GM18498 (cell line): Measurements from ENCODE around the gene ZCCHC18.
"Not testable (repeated sequence)": the region's sequence is repeated elsewhere in the genome, so short reads cannot be mapped to it uniquely, and the experiment has no call there.

Source experiments
- ATAC-seq: cut with Tn5 transposase; IDR thresholded peaks from one replicate; pipeline ENCODE4 v1.9.1; 2021; ENCODE audit warnings: mild to moderate bottlenecking, moderate library complexity; ENCODE audit not compliant: unreplicated experiment

Gene ZCCHC18

DNA sequence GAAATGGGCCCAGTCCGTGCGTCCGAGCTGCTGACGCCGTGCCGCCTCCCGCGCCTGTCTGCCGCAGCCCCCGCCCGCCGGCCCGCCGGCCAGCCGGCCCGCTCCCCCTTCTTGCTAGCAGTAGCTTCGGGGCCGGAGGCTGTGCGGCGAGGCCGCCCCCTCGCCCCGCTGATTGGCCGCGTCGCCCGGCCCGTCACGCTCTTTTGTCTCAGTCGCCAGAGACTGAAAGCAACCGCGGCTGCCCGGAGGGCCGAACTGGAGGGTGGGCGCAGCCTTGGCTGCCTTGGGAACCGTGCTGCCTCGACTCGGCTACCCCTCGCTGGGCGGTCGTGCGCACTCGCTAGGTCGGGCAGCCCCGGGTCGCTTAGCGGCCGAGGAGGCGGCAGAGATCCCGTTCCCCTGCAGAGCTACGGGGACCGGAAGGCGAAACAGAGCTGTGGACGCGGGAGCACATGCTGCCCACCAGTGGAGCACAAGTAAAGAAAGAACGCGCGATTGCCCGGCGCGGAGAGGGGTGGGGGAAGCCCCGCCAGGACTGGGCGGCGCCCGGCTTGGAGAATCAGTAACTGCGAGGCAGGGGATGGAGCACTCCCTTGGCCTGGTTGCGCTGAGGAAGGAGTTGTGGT lies at the start of gene ZCCHC18:
Gene ZCCHC18 (plus strand): TSS at position 198 of the 626 bp plus-strand sequence. CDS start 1,589 bp downstream, outside the sequence.
- peak; percentile 76 for ATAC-seq

DNA sequence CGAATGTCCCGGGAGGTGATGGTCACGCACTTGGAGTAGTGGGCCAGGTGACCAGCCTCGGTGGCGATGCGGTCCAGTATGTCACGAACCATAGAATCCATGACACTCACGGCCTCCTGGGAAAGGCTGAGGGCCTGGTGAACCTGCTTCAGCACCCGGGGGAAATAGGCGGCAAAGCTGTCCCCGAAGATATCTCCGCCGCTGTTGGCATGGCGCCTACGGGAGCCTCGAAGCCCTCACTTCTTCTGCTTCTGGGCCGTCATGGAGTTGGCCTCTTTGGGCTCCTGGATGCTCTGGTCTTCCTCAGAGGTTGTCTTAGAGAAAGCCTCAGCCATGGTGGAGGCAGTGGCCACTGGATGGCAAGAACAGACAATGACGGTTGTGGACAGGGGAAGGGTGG lies 49.7 kb upstream of the ZCCHC18 start:
- ATAC-seq = not testable (repeated sequence)

DNA sequence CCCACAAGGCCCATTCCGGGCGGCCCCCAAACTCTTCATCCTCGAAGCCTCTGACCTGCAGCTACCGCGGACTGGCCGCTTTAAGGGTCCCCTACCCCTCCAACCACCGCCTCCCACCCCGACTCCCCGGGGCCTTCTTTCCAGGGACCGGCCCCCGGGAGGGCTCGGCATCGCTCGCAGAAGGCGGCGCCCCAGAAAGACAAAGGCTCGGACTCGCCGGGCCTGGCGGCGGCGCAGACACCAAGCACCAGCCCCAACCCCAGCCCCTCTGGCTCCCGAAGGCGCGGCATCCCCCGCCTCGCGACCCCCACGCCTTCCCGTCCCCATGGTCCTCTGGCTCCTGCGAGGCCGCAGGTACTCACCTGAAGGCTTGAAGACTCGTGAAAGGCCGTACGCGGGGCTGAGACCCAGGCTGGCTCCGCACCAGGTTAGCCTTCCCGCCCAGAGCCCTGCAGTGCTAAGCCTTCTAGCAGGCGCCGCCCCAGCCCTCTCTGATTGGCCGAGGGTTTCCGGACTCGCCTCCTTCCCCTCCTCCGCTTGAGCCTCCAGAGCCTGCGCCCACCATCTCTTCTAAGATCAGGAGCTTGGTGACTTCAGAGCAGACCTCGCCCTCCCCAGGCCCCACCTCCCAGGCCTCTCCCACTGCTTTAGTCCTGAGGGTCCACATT lies 36.4 kb upstream of the ZCCHC18 start, which contains the start of gene TMSB15C:
Gene TMSB15C (minus strand): TSS at position 459 of the 668 bp plus-strand sequence.
- peak; percentile 100 for ATAC-seq

DNA sequence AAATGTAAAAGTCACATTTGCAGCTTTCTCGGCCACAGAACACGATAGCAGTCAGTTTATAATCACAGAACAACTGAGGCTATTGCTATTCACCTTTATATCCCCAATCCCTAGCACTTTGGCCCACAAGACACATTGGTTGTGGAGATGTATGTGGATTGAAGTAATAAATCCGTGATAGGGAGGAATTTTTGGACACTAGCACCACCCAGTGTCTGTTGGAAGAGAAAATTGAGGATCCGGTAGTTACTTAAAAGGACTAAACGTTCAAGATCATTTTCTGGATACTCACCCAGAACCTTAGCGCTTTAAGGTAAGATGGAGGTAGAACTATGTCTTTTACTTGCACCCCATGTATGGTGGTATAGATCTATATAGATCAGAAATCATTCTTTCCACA lies 34.5 kb upstream of the ZCCHC18 start:
- ATAC-seq = not testable (repeated sequence)

DNA sequence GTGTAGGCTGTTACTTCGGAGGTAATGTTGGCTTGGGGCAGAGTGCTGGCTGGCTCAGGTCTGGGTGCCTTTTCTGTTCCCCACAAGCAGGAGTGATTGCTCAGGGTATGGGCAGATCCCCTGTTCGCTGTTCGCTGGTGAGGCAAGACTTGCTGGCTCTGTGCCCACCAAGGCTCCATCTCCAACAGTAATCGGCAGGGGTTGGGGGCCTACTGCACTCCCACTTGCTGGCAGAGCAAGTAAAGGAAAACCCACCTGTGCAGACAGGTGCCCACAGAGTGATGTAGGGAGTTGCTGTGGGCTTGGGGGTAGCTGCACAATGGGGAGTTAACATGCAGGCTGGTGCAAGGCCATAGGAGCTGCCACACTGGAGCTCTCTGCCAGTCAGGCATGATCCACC lies 28.3 kb upstream of the ZCCHC18 start:
- ATAC-seq = no peak

DNA sequence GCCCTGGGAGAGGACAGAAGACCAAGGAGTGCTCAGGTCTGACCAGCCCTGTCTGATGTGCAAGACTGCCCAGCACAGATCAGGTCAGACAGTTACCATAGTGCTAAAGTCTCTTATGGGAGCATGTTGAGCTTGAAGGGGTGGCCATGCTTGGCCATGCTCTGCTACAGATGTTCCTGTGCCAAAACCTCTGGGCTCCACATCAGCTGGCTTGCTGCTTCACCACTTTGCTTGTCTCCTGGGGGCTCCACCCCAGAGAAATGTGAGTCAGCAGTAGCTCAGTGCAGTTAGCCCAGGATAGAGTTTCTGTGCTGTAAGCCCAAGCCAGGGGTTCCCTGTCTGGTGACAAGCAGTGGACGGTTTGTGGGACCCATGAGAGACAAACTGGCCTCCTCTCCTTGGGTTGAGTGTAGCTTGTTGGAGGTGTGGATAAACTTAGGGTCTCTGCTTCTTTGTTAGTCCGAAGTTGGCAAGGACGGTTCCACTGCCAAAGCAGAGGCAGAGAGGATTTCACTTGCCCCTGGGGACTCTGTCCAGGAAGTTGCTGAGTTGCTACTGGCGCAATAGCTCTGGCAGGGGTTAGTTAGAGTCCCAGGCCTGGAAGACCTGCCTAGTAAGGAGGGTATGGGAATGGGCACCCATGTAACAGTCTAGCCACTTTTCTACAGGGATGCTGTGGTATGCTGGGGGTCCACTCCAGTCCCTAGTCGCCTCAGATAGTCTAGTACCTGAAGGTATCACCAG lies 27.6 kb upstream of the ZCCHC18 start:
- ATAC-seq = no peak

DNA sequence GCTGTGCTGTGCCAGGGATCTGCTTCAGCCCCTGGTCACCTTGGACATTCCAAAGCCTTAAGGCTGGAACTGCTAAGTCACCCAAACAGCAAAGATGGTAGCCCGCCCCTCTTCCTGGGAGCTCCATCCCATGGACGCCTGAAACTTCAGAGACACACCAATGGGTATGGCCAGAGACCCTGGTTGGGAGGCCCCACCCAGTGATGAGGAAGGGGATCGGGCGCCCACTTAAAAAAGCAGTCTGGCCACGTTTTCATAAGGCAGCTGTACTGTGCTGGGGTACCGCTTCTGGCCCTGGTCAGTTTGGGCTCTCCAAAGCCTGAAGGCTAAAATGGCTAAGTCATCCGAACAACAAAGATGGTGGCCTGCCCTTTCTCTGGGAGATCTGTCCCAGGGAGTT lies 26.8 kb upstream of the ZCCHC18 start:
- ATAC-seq = no peak

DNA sequence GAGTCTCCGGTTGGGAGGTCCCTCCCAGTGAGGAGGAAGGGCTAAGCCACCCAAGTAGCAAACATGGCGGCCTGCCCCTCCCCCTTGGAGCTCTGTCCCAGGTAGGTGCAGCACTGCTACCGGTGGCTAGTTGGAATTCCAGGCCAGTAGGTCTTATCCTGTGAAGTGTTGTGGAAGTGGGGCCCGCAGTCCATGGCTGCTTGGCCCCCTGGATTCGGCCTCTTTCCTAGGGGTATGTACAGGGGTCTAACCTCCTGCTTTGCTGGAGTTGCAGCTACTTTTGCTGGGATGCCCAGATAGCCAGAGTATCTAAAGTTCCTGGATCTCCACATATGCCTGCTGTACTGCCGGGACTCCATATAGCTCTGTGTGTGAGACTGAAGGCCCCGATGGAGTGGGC lies 26.4 kb upstream of the ZCCHC18 start:
- no peak for ATAC-seq

DNA sequence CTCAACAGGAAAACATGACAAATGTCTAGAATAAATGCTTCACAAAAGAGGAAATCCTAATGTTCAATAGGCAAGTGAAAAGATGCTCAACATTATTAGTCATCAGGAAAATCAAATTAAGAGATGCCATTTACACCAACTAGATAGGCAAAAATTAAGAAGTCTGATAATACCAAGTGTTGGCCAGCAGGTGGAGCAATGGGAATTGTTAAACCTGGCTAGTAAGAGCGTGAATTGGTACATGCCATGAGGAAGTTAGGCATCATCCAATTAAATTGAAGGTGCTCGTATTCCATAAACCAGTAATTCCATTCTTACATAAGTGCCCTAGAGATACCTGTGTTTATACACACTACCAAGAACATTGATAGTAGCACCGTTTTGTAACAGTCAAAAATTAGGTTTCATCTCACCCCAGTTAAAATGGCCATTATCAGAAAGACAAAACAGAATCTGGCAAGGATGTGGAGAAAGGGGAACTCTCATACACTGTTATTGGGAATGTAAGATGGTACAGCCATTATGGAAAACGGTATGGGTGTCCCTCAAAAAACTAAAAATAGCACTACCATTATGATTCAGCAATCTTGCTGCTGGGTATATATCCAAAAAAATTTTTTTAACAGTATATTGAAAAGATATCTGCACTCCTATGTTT lies 14.0 kb upstream of the ZCCHC18 start:
- no peak for ATAC-seq

DNA sequence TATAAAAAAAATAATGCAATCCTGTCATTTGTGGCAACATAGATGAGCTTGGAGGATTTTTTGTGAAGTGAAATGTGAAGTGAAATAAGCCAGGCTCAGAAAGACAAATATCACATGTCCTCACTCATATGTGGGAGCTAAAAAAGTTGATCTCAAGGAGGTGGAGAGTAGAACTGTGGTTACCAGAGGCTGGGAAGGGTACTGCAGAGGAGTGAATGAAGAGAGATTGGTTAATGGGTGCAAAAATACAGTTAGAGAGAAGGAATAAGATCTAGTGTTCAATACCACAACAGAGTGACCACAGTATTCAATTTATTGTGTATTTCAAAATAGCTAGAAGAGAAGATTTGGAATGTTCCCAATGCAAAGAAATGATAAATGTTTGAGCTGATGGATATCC lies 13.4 kb upstream of the ZCCHC18 start:
- no peak for ATAC-seq

DNA sequence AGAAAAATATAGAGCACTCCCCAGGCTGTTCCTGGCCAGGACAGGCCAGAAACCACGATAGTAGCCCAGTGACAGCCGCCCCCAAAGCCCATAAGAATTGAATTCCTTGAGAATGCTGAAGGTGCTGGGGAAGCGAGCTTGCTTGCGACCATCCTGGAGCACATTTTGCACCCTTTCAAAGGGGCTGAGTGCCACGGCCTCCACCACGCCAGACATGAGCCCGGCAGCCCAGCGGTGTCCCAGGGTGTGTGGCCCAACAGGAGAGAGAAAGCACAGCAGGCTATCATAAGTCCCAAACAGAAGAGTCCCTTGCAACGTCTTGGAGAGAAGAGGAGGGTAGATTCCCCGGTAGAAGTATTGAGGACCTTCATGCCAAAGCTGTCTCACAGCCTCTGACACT lies 7.6 kb upstream of the ZCCHC18 start:
- ATAC-seq = no peak

DNA sequence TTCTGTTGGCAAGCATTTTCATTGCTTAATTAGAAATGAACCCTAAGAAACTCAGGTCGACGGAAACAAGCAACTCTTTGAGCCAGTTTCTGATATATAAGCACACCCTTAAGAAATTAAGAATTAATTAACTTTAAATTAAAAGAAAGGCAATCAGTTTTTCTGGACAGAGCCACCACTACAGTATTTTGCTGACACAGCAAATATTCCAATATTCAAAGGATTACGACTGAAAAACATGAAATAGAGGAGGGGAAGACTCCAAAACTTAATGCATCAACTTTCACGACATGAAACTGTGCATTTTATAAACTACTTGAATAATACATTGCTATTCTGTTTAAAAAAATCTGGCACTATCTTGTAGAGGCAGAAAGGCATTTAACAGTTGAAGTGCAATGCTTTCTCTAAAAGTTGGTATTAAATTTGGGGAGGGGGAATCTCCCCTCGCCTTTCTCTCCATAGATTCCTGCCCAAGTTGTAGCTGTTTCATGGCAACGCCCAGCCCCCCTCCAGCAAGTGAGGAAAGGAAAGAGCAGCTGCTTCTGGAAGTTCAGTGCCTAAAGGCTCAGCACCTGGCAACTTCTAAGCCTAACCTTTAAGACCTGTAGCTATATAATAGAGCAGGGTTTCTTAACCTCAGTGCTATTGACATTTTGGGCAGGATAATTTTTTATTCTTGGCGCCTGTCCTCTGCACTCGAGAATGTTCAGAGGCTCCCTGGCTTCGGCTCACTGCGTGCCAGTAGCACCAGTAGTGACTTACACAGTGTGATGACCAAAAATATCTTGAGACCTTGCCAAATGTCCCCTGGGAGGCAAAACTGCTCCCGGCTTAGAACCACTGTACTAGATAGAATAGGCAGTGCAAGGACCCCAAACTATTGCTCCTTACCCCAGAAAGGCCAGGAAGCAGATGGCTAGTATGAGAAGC lies 6.7 kb upstream of the ZCCHC18 start:
- ATAC-seq = no peak

DNA sequence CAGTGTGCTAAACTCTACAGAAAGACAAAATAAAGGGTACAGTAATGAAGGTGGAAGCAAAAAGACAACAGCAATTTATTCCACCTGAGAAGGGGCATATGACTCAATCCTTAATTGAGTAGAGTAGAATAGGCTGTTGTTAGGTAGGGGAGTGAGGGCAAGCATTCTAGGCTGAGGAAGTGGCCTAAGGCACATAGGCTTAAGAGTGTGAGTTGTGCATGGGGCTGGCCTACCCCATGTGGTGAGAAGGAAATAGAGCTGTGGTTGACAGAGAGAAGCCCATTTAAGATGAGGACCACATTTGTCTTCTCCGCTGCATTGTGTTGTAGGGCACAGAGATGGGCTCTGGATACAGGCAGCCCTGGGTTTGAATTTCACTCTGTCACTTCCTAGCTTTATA lies 3.4 kb upstream of the ZCCHC18 start:
- no peak for ATAC-seq

DNA sequence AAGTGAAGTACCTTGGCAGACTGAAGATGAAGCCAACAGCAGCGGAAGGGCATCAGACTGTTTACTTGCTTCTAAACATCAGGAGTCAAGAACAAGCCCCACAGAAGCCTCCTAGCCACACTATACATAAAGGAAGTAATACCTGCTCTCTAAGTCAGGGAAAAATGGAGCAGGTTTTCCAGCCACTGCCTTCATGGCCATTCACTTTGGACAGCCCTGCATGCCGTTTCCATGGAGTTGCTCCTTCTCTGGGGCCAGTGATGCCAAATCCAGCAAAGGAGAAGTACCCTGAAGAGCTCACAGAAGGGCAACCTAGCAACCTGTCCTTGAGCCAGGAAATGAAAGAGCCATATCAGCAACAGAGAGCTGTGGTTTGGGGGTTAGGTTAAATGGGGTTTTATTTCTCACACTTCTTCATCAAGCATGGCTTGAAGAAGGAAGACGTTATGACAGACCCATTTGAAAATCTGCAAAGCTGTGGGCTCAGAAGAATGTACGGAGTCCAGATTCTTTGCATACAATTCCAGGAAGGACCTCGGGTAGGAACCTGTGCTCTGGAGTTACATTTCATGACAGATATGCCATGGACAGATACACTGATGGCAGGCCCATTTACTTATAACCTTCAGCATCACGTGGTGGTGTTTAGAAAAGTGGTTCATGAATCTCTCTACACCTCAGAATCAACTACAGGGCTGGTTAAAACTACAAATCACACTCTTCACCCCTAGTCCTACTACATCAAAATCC lies 1.7 kb upstream of the ZCCHC18 start:
- peak; percentile 61 for ATAC-seq

DNA sequence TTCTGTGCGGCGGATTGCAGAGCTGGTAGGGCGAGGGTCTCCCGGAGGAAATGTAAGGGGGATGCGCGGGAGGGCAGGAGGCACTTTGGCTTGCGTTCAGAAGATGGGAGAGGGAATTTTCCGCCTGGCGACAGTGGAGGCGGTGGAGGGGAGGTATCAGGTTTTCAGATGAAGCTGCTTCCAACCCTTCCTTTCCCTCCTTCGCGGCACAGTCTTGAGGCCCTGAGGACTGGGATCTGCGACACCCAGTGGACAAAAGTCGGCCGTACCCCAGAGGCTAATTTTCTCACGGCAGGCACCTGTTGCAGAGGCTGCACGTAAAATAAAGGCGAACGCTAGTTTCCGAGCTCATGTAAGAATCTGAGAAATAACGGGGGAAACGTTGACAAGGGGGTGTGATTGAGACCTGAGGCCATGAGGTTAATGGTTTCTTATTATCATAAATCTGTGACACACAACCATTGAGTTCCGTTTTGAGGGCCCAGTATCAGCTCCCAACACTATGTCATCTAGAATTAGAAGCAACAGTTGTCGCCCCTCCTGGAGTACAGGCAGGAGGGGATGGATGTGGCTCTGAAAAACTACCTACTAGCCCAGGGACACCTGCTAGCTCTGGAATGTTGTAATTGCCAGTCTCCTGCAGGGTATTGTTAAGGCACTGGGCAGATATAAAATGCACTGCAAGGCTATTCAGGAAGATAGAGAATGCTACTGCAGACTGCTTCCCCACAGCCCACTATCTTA lies 1.1 kb downstream of the ZCCHC18 start:
- ATAC-seq = peak; percentile 47

DNA sequence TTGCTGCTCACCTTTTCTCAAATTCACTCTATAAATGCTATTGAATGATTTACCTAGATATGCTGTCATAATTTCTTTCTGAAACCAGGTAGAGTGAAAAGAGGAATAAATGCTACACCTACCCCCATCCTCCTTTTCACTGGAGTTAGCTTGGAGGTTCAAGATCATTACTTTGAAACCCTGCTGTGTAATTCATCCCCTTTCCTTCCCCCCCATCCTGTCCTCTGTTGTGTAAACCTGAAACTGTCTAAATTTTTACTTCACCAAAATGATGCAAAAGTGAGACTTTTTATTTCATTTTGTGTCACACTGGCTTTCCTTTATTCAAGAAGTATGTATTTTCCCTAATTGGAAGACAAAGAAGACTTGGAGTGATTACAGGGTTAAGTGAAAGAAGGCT lies 5.4 kb downstream of the ZCCHC18 start:
- no peak for ATAC-seq

DNA sequence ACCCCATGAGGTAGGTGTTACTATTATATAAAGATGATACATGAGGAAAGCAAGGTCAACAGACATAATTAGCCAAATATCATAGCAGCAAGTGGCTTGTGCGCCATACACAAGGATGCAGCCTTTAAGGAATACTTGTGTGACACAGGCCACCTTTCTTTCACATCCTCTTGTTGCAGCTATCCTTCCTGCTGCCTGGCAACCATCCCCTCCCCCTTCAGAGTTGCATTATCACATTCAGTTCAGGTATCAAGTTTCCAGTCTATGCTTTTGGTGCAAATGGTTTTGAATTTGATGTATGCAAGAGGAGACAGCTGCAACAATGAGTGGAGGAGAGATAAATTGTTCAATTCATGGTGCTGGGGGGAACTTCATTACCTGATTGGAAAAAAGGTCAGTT lies 6.4 kb downstream of the ZCCHC18 start:
- no peak for ATAC-seq

DNA sequence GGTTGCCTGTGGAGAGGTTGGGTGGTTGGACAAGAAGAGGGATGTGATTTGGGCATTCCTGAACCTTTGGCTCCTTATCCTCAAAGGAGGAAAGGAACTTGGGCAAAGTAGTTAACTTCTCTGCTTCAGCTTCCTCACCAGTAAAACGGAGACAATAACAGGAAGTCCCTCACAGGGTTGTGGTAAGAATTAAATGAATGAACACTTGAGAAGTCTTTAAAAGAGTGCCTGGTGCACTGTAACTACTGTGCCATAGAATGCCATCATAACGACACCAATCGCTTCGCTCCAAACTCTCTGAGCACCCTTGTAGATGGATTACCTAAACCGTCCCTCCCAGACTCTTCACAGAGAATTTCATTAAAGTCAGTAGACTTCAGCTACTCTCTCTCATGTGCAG lies 10.5 kb downstream of the ZCCHC18 start:
- no peak for ATAC-seq

DNA sequence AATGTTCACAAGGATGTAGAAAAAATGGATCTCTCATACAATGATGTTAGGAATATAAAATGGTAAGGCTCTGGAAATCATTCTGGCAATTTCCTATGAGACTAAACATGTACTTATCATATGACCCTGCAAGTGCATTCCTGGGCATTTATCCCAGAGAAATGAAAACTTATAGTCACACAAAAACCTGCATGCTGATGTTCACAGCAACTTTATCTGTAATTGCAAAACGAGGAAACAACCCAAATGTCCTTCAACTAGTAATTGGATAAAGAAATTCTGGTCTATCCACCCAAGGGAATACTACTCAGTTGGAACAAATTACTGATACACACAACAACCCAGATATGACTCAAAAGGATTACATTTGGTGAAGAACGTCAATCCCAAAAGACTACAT lies 14.5 kb downstream of the ZCCHC18 start:
- ATAC-seq = no peak
